Left hindlimb (tissue), 1 donor: ENCODE results near the gene CNR2.
"Not testable (repeated sequence)": the region's sequence is repeated elsewhere in the genome, so short reads cannot be mapped to it uniquely, and the experiment has no call there.

Experiments
- DNase-seq: peaks from one replicate; pipeline ENCODE4 v3.0.0-alpha.2; 2018

CNR2 gene

DNA sequence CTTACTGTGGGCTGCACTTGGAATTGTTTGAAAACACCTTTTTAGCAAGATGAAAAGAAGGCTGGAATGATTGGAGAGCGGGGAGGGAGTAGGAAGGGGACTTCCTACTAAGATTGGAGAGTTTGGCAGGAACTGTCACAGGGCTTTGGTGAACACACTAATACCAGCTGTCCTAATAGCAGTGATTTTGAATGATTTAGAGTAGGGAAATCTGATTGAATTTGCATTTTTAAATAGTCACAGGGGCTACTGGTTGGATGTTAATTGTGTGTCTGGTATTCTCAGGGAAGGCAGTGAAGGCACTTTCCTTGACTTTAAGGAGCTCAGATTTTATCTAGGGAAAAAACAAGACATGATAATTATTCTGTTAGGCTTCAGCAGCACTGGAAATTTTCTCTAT is 85.4 kb downstream of the CNR2 start:
- no peak for DNase-seq

DNA sequence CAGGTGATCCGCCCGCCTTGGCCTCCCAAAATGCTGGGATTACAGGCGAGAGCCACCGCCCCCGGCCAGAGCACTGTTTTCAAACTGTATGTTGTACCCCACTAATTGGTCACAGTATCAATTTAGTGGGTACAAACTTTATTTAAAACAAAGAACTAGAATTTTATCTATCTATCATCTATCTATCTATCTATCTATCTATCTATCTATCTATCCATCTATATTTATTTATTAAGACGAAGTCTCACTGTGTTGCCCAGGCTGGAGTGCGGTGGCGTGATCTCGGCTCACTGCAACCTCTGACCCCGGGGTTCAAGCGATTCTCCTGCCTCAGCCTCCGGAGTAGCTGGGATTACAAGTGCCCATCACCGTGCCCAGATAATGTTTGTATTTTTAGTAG is 86.6 kb downstream of the CNR2 start:
- not testable (repeated sequence) for DNase-seq

DNA sequence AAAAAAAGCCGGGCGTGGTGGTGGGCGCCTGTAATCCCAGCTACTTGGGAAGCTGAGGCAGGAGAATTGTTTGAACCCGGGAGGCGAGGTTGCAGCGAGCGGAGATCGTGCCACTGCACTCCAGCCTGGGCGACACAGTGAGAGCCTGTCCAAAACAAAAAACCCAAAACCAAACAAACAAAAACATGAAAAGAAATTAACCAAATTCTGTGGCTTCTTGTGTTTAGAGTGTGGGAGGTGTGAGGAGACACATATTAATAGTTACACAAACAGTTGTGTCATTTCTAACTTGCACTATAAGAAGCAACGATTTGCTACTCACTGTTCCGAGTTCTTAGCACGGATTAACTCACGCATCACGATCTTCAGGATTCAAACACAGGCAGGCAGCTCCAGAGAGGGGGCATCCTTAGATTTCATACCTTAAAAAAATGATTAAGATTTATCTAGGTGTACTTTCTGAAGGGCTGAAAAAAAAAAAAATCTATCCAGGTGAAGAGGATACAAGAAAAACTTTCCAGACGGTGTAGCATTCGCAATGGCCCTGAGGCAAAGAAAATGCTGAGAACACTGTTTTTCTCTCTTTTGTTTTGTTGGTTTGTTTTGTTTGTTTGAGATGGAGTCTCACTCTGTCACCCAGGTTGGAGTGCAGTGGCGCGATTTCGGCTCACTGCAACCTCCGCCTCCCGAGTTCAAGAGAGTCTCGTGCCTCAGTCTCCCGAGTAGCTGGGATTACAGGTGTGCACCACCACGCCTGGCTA is 87.2 kb downstream of the CNR2 start:
- DNase-seq, result no peak

DNA sequence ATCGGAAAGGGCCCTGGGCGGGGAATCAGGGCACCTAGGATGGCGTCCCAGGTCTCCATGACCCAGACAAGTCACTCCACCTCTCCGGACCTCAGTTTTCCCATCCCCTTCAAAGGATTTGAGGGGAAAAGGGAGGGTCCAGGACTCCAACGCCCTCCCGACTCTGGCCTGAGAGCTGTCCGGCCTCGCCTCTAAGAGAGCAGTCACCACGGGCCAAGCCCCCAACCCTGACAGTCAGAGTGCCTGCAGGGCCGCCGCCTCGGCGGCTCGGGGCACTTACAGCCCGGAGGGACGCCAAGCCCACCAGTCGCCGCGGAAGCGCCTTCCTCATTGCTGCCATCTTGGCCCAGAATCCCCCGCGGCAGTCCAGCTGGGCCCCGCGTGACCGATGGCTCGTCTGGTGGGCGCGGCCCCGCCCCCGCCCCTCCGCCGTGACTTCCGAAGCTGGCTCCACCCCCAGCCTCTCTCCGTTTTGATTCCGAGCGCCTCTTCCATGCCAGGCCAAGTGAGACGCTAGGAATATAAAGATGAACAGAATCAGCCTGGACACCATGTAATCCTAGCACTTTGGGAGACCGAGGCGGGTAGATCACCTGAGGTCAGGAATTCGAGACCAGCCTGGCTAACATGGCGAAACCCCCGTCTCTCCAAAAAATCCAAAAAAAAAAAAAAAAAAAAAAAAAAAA is 87.9 kb downstream of the CNR2 start, which contains the start of gene HMGCL:
Gene HMGCL (minus strand): TSS at position 354 of the 686 bp plus-strand sequence. CDS start 14 bp downstream, at position 340.
- DNase-seq, result peak; percentile 95

DNA sequence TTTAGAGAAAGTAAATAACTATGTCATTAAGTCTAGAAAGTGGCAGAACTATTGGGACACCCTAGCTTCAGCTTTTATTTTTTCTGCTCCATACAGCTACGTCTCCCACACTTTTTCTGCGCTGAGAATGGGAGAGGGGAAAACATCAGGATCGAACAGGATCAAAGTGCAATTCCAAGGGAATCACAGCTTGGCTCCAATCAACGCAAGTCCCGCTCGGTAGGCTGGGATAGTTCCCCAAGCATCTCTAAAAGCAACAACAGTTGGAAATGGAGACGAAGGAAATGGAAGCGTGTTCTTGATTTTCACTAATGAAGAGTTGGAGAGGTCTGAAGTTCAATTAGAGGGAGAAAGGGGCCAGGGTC is 88.5 kb downstream of the CNR2 start:
- no peak for DNase-seq

DNA sequence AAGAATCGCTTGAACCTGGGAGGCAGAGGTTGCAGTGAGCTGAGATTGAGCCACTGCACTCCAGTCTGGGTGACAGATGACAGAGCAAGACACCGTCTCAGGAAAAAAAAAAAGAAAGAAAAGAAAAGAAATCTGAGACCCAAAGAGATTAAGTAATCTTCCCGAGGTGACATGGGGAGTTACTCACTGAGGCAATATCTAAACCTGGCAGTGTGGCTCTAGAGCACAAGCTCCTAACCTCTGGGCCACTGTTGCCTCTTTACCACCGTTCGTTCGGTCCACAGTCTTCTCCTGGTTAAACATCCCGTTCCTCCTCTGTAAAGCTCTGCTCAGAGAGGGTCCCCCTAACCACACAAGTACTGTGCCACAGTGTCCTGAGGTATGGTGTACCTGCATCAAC is 89.4 kb downstream of the CNR2 start:
- no peak for DNase-seq
